DMS114 treated with DMSO at 0.1 percent for 48 hours (cell line): Measurements from ENCODE around the gene GTF2IRD1.
A peak's percentile ranks its signal among the peaks of the same experiment; 100 is the strongest.
"Not testable (repeated sequence)": the region's sequence is repeated elsewhere in the genome, so short reads cannot be mapped to it uniquely, and the experiment has no call there.

ENCODE experiments used
- DNase-seq: peaks from one replicate; lab custom pipeline; 2025; ENCODE audit not compliant: unreplicated experiment; lab: John Stamatoyannopoulos, UW

GTF2IRD1 gene

DNA sequence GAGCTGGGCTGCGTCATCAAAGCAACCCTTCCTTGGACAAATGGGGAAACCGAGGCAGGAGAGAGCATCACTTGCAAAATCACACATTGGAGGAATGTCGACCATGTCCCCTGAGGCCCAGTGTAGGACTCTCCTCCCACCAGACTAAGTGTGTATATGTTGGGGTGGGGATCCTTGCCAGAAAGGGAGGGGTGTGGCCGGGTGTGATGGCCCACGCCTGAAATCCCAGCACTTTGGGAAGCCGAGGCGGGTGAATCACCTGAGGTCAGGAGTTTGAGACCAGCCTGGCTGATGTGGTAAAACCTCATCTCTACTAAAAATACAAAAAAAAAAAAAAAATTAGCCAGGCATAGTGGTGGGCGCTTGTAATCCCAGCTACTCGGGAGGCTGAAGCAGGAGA, 23.3 kb upstream of the GTF2IRD1 start:
- not testable (repeated sequence) for DNase-seq

DNA sequence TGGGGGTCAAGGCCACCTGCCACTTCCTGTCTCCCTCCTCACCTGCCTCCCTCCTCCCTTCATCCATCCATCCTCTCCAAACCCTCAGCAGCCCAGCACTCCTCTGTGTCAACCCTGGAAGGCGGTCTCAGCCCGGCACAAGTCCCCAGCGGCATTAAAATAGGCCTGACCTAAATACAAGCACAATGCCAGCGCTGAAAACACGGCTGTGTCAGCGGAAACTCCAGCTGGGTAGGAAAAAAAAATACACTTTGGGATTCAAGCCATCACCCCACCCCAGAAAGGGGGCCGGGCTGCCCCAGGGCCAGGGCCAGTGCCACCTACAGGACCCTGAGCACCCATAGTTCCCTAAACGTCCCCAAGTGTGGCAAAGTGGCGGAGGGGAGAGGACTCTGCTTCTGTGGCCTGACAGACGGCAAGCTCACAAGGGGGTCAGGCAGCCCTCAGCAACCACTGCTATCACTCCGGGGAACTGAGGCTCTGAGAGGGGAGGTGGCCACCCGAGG, 22.7 kb upstream of the GTF2IRD1 start:
- no peak for DNase-seq

GRCh38 chr7:74437291-74437571, 16.5 kb upstream of the GTF2IRD1 start:
- not testable (repeated sequence) for DNase-seq

DNA sequence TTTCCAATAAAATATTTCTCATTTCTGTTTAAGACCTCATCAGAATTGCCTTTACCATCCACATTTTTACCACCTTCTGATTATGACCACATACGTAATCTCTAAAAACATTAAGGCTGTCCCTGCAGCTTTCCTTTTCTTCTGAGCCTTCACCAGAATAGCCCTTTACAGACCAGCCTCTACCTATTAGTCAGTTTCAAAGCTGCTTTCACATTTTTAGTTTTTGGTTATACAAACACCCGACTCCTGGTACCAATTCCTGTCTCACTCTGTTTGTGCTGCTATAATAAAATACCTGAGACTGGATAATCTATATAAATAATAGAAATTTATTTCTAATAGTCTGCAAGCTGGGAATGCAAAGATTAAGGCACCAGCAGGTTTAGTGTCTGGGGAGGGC, 15.4 kb upstream of the GTF2IRD1 start:
- no peak for DNase-seq

DNA sequence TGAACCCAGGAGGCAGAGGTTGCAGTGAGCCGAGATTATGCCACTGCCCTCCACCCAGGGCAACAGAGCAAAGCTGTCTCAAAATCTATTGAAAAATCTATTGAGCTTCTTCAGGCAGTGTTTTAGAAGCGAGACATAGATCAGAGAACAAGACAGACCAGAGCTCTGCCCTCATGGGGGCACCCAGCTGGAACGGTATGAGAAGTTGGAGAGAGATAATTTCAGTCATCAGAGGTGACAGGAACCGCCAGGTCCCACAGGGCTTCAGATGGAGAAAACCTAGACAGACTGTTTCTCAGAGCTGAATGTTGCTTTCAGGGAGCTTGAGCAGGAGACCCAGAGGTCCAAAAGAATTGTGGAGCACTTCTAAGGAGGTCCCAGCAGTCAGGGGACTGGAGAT, 14.2 kb upstream of the GTF2IRD1 start:
- DNase-seq, result no peak

DNA sequence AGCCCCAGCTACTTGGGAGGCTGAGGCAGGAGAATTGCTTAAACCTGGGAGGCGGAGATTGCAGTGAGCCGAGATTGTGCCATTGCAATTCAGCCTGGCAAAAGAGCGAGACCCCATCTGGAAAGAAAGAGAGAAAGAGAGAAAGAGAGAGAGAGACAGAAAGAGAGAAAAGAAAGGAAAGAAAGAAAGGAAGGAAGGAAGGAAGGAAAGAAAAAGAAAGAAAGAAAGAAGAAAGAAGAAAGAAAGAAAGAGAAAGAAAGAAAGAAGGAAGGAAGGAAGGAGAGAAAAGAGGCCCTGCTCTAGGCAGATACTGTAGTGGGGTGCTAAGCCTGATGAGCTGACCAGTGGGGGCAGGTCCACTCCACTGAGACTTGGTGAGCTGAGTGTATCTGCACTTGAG, 13.6 kb upstream of the GTF2IRD1 start:
- DNase-seq, result not testable (repeated sequence)

GRCh38 chr7:74441801-74442200, 11.9 kb upstream of the GTF2IRD1 start:
- no peak for DNase-seq

- no peak for DNase-seq
Observed at GRCh38 chr7:74443543-74444247, 10.0 kb upstream of the GTF2IRD1 start.

- DNase-seq, result no peak
Observed at GRCh38 chr7:74449144-74449543, 4.6 kb upstream of the GTF2IRD1 start.

GRCh38 chr7:74449809-74450397, 3.8 kb upstream of the GTF2IRD1 start:
- DNase-seq, result no peak

DNA sequence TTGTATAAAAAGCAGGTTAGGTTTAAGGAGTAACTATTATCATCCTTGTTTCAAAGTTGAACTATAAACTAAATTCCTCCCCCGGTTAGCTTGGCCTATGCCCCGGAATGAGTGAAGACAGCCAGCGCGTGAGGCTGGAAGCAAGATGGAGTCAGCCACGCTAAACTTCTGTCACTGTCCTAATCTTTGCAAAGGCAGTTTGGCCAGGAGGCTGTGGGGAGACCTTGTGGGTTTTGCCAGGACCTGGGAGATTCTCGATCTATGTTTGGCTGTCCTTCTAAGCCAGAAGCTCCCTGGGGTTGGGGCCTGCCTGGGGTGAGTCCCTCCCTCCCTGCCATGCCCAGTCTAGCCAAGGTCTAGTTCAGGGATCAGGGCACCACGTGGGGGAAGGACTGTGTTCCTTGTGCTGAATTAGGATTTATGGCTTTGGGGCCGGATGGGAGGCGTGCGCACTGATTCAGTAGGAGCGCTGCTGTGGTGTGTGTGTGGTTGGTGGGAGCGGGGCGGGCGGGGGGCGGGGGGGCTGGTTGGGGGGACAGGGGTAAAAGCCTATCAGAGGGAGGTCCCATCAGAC, 871 bp upstream of the GTF2IRD1 start:
- peak; percentile 11 for DNase-seq

GRCh38 chr7:74454021-74454924, 567 bp downstream of the GTF2IRD1 start:
- DNase-seq, result no peak

DNA sequence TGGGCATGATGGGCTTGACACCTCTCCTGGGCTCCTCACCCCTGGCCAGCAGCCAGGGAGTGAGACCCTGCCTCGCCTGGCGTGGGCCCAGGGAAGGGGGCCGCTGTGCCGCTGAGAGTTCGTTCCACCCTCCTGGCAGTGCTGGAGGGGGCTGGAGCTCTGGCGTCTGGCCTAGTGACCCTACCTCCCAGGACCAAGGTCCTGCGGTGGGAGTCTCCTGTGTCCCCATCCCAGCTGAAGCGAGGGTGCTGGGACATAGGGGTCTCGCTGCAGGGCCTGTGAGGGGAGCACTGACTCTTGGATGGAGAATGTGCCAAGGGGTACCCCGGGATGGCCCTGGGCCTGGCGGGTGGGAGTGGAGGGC, 1.2 kb downstream of the GTF2IRD1 start:
- no peak for DNase-seq

DNA sequence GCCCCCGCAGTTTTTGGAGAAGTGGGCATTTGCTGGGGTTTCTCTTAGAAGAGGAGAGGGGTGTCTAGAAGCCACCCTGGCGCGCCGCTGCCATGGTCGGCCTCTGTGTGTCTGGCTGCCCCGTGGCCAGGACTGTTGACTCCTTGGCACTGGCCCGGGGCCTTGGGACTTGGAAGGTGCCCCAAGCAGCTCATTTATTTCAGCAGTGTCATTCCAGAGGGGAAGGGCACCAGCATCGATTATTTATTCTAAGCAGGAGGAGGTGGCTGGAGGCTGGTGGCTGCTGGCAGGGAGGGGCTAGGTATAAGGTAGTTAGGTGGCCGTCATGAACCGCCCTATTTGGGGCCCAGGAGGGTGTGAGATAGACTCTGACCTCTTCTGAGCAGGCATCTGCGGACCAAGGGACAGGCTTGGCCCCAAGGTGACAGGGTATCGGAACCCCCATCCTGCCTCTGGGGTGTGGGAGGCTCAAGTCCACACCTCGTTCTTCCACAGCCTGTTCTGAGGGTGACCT, 1.6 kb downstream of the GTF2IRD1 start:
- DNase-seq, result no peak

DNA sequence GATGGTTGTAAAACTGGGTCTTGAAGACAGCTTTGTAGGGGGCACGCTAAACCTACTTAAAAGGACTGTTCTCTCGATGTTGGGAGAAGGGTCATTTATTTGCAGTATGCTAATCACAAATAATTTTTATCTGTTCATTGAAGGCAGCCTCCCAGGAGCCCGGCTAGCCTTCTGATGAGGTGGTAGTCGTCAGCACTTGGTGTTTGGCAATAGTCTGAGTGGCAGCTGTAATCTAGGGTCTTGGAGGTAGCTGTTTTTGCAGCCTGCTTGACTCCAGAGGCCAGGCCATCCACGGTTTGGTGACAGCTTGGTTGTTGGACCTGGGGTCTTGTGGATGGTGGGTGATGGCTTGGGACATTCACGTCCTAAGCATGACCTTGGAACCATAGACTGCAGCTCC, 2.2 kb downstream of the GTF2IRD1 start:
- no peak for DNase-seq

GRCh38 chr7:74457007-74457406, 3.3 kb downstream of the GTF2IRD1 start:
- no peak for DNase-seq

GRCh38 chr7:74461970-74462706, 8.4 kb downstream of the GTF2IRD1 start:
- no peak for DNase-seq

DNA sequence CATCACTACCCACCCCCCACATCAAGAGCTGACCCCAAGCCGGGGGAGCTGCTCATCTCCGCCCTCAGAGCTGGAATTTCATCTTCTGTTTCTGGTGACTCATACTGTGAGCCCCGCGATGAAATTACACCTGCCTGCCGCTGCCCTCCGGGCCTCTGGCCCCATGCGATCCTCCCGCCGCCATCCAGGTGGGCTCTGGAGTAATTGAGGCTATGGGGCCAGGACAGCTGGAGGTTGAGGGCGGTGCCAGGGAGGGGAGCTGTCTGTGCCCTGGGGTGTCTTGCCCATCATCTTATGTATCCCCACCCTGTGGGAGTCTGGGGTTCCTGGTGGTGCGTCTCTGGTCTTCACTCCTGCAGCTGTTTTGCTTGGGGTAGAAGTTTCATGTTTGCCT, 9.0 kb downstream of the GTF2IRD1 start:
- DNase-seq, result no peak

DNA sequence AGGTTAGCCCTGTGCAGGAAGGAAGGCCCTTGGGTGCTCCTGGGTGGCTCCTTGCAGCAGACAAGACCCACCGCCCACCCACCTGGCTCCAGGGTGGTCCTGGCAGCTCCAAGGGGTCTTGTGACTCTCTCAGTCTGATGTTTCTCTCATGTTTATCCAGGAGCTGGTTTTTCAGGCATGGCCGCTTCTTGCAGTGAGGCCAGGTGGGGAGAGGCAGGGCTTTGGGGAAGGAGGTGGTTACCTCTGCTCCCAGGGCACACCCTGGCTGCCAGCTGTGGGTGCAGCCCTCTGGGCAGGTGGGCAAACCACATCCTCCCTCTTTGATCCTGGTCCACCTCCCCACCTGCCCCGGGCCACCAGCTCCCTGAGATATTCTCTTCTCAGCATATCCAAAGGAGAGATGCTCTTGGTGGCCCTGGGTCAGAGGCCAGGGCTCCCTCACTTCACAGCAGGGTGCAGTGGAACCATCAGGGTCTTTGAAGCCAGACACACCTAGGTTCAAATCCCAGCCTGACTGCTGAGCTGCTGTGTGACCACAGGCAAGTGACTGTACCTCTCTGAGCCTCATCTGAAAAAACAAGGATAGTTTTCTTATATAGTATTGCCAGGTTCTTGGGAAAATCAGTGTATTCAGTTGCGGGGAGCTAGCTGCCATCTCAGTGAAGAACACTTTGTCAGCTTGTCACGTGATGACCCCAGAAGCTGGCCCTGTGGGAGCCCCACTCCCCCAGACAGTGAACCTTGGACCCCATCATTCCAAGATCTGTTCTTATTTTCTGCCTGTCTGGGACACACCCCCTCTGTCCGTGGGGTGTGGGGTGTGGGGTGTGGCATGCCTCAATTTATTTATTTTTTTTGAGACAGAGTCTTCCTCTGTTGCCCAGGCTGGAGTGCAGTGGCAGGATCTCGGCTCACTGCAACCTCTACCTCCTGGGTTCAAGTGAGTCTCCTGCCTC, 11.5 kb downstream of the GTF2IRD1 start:
- DNase-seq, result no peak
